D721Med (cell line): Measurements from ENCODE around the gene PDCD1.

ENCODE experiments used
- DNase-seq: peaks from one replicate; pipeline ENCODE4 v3.0.0; 2011; ENCODE audit warnings: low spot score; ENCODE audit not compliant: insufficient read length
- FAIRE-seq: peaks from 2 replicates; lab custom pipeline; 2011; peaks lifted over from hg19 to GRCh38; lab: Jason Lieb, UNC
- TF ChIP-seq, protein P1 (sequence below): IDR thresholded peaks from 2 replicates; pipeline ENCODE4 v1.5.1; 2012; ENCODE audit warnings: mild to moderate bottlenecking, control low read depth; ENCODE audit not compliant: insufficient read depth; ENCODE audit errors: missing control alignments

The PDCD1 gene

DNA sequence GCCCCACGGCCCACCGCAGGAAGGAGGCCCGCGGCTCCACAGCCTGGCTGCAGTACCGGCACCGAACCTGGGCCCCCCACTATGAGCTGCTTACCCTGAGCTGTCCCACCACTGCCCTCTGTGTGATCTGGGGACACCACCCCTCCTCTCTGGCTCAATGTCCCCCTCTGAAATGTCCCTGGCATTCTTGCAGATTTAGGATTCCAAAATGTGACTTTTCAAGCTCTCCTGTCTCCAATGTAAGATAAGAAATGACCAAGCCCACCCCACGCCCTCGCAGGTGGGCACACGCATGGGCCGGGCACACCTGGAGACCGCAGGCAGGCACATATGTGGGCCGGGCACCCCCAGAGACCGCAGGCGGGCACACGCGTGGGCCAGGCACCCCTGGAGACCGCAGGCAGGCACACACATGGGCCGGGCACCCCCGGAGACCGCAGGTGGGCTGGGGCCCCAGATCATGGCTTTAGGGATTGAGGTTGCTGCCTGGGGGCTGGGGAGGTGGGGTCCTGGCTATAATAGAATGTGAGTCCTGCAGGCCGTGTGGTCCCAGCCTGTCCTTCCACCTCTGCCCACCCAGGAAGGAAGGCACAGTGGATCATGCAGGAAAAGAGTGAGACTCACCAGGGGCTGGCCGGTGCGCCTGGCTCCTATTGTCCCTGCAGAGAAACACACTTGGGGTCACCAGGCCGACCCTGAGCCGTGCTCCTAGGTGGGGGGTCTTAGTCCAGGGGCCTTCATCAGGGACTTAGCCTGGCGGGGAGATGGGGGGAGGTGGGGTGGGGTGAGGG, 7.2 kb downstream of the PDCD1 start:
- DNase-seq (no peak), FAIRE-seq (no peak)
- TF ChIP-seq, protein P1, sequence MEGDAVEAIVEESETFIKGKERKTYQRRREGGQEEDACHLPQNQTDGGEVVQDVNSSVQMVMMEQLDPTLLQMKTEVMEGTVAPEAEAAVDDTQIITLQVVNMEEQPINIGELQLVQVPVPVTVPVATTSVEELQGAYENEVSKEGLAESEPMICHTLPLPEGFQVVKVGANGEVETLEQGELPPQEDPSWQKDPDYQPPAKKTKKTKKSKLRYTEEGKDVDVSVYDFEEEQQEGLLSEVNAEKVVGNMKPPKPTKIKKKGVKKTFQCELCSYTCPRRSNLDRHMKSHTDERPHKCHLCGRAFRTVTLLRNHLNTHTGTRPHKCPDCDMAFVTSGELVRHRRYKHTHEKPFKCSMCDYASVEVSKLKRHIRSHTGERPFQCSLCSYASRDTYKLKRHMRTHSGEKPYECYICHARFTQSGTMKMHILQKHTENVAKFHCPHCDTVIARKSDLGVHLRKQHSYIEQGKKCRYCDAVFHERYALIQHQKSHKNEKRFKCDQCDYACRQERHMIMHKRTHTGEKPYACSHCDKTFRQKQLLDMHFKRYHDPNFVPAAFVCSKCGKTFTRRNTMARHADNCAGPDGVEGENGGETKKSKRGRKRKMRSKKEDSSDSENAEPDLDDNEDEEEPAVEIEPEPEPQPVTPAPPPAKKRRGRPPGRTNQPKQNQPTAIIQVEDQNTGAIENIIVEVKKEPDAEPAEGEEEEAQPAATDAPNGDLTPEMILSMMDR, result no peak

DNA sequence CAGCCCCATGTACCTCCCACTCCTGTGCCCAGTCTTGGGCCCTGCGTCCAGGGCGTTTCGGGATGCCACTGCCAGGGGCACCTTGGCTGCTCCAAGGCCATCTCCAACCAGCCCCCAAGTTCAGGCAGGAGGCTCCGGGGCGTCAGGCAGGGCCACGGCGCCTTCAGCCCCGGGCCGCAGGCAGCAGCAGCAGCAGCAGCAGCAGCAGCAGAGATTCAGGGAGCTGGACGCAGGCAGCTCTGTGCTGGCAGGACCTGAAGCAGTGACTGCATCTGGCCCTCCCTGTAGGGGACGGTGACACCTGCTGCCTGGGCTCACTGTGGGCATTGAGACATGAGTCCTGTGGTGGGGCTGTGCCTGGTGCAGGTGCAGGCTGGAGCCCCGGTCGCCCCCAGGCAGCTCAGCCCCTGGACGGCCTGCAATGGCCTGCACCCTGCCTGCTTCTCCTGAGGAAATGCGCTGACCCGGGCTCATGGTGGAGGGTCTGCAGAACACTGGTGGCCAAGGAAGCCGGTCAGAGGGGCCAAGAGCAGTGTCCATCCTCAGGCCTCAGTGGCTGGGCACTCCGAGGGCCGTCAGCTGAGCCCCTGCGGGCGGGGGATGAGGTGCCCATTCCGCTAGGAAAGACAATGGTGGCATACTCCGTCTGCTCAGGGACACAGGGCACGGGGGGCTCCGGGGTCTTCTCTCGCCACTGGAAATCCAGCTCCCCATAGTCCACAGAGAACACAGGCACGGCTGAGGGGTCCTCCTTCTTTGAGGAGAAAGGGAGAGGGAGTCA, 8.0 kb downstream of the PDCD1 start:
- no peak for FAIRE-seq
- DNase-seq, result no peak
- TF ChIP-seq, protein P1, result no peak

DNA sequence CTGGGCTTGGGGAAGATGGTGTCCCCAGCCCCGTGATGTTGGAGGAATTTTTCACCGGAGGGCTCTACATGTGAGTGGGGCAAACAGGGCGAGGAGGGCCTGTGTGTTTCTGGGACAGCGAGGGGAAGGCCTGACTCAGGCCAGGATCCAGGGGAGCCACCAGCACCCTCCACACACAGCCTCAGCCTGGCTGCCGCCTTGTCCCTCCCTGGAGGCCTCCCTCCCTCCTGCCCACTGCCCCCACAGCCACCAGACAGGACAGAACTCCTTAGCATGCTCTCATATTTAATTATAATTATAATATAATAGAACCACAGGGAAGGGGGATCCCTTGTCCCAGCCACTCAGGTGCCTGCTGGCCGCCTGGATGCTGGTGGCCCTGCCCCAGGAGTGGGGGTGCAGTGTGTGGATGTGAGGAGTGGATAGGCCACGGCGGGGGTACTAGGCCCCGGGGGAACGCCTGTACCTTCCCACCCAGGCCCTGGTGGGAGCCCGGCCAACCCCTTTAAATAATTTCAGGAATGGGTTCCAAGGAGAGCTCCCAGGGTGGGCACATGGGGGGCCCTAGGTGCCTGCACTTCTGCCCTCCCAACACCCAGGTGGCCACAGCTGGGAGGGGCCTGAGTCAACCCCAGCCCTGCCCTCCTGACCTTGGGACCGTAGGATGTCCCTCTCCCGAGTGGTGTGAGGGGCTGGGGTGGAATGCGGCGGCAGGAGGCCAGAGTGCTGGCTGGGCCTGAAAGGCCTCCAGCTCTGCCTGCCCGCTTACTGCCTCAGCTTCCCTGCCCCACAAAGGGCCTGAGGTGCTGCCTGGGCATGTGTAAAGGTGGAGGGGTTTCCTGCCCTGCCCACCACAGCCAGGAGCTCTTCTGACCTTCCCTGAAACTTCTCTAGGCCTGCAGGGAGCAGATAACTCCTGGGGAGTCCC, 8.8 kb downstream of the PDCD1 start:
- FAIRE-seq (no peak), DNase-seq (no peak)
- TF ChIP-seq, protein P1, result no peak

DNA sequence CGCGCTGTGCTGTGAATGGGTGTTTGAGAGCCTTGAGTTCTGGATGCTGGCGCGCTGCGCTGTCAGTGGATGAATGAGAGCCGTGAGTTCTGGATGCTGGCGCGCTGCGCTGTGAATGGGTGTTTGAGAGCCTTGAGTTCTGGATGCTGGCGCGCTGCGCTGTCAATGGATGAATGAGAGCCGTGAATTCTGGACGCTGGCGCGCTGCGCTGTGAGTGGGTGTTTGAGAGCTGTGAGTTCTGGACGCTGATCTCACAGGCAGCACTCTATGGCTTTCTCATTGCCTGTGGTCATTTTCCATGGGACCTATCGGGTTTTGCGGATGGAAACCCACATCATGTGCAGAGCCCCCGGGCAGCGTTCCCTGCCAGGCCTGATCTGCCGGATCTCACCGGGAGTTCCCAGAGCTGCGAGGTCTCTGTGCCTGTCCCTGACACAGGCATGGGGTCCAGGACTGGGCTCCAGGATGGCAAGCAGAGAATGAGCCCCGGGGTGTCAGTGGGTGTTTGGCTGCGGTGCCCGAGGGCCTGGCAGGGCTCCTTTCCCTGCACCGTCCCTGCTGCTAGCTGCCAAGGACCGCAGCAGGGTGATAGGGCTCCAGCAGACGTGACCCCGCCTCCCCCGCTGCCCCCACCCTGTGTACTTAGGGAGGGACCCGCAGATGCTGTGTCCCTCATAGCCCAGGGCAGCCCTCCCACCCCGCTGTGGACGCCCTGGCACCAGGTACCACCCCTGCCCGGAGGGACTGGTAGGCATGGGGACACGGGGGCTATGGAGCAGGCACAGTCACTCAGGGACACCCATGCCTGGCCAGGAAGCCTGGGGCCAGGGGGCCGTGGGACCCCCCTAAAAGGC, 9.7 kb downstream of the PDCD1 start:
- TF ChIP-seq, protein P1, result no peak
- no peak for FAIRE-seq
- DNase-seq, result no peak

DNA sequence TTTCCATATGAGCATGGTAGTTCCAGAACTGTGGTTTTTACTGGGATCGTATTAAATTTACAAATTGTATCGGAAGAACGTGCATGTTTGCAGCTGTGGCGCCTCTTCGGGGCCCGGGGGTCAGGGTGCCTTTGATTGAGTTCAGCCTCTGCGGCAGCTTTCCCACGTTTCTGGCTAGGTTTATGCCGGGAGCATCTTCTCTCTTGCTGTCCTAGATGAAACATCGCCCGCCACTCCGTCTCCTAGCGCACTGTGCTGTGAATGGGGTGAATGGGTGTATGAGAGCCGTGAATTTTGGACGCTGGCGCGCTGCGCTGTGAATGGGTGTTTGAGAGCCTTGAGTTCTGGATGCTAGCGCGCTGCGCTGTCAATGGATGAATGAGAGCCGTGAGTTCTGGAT, 12.3 kb downstream of the PDCD1 start:
- FAIRE-seq (no peak), DNase-seq (no peak)
- TF ChIP-seq, protein P1, result no peak
